HG02623 (cell line): ENCODE data around the gene RCOR2.

ENCODE experiments used
- ATAC-seq: cut with Tn5 transposase; IDR thresholded peaks from one replicate; pipeline ENCODE4 v1.9.1; 2021; ENCODE audit warnings: moderate library complexity; ENCODE audit not compliant: unreplicated experiment

Gene RCOR2

GRCh38 chr11:63923319-63923718 lies 6.4 kb upstream of the RCOR2 start:
- ATAC-seq: no peak

GRCh38 chr11:63922673-63923192 lies 5.8 kb upstream of the RCOR2 start:
- no peak for ATAC-seq

- no peak for ATAC-seq
Observed at GRCh38 chr11:63920939-63921417, 4.0 kb upstream of the RCOR2 start.

GRCh38 chr11:63920126-63920938 lies 3.4 kb upstream of the RCOR2 start:
- ATAC-seq: no peak

GRCh38 chr11:63919267-63920125 lies 2.5 kb upstream of the RCOR2 start:
- no peak for ATAC-seq

GRCh38 chr11:63918507-63919191 lies 1.7 kb upstream of the RCOR2 start:
- no peak for ATAC-seq

- ATAC-seq: no peak
Observed at GRCh38 chr11:63917692-63918506, 935 bp upstream of the RCOR2 start.

GRCh38 chr11:63915961-63916836 lies 765 bp downstream of the RCOR2 start:
- ATAC-seq: no peak

GRCh38 chr11:63914896-63915691 lies 1.9 kb downstream of the RCOR2 start:
- no peak for ATAC-seq

- ATAC-seq: no peak
Observed at GRCh38 chr11:63913866-63914830, 2.8 kb downstream of the RCOR2 start.

GRCh38 chr11:63912678-63913077 lies 4.3 kb downstream of the RCOR2 start:
- ATAC-seq: no peak

GRCh38 chr11:63911876-63912275 lies 5.1 kb downstream of the RCOR2 start:
- no peak for ATAC-seq

GRCh38 chr11:63911440-63911839 lies 5.5 kb downstream of the RCOR2 start:
- ATAC-seq: no peak

GRCh38 chr11:63910675-63911074 lies 6.3 kb downstream of the RCOR2 start:
- ATAC-seq: no peak

- ATAC-seq: no peak
Observed at GRCh38 chr11:63909591-63910506, 7.1 kb downstream of the RCOR2 start.
